K562 (cell line): ENCODE data around the gene C6orf47. TPM values are rescaled to one million over a fixed set of nuclear protein-coding genes. Genes with fewer than 3 reads are reported as not detected.

ENCODE experiments used
- ATAC-seq: fragments of 200-7000 bp; cut with Tn5 transposase; 3 replicates; pipeline ENCODE4 v1.9.1; 2020; ENCODE audit warnings: moderate library complexity
- BruUV-seq: library from RNA; stranded (reverse); fragments of 400-500 nt; replicated peaks from 2 replicates; lab custom pipeline; 2021; lab: Mats Ljungman, UMichigan
- CTCF ChIA-PET: fragments of 300-600 bp; formaldehyde crosslinking; extraction: SDS; loops from one replicate; lab custom pipeline; 2021; ENCODE audit warnings: low intra/inter-chr PET ratio; lab: Yijun Ruan, JAX
- POLR2A ChIA-PET: fragments of 300-600, 350-650 bp; sonication (Branson Sonifier 250); formaldehyde crosslinking; extraction: SDS; loops from one replicate; lab custom pipeline; 2021; ENCODE audit warnings: antibody characterized with exemption, inconsistent platforms; lab: Yijun Ruan, JAX
- DNase-seq, 4 experiments: peaks; one replicate each; pipeline versions ENCODE4 v3.0.0 to v3.0.0-alpha.2; 2011 to 2018; ENCODE audit warnings: low spot score in 3 of 4, mixed read lengths in 3 of 4; ENCODE audit errors: extremely low read depth in 1 of 4
- FAIRE-seq: peaks from 2 replicates; lab custom pipeline; 2011; peaks lifted over from hg19 to GRCh38; lab: Jason Lieb, UNC
- H2AFZ ChIP-seq: 2 replicates; pipeline ENCODE4 v1.6.0; 2011; ENCODE audit warnings: low read depth, low read length, control low read depth, inconsistent platforms
- H3K27ac ChIP-seq: fragments of 200-600 bp; 3 replicates; pipeline ENCODE4 v1.8.0; 2011; ENCODE audit warnings: low read depth, mild to moderate bottlenecking, control low read depth, inconsistent platforms, low read length, moderate library complexity, mixed read lengths; ENCODE audit errors: extremely low read depth
- H3K27me3 ChIP-seq, 2 experiments: fragments of 300-600 bp in 1 of 2; 2 replicates in 1 of 2; 3 replicates in 1 of 2; pipeline versions ENCODE4 v1.6.0 to v1.8.0; 2011; ENCODE audit warnings: inconsistent platforms in 2 of 2, low read length in 2 of 2, mild to moderate bottlenecking in 1 of 2, mixed read lengths in 1 of 2, moderate library complexity in 1 of 2; ENCODE audit not compliant: control insufficient read depth in 2 of 2, insufficient read depth in 2 of 2
- H3K36me3 ChIP-seq: fragments of 300-600 bp; 3 replicates; pipeline ENCODE4 v1.8.0; 2011; ENCODE audit warnings: mild to moderate bottlenecking, low read length, inconsistent platforms; ENCODE audit not compliant: control insufficient read depth, insufficient read depth
- H3K4me1 ChIP-seq, 2 experiments: fragments of 200-600 bp in 1 of 2; replicated peaks in 1 of 2; 2 replicates in 1 of 2; 3 replicates in 1 of 2; pipeline versions ENCODE4 v1.5.1 to v1.8.0; 2011; ENCODE audit warnings: inconsistent platforms in 2 of 2, low read length in 2 of 2, mild to moderate bottlenecking in 1 of 2, mixed read lengths in 1 of 2, moderate library complexity in 1 of 2; ENCODE audit not compliant: control insufficient read depth in 2 of 2, insufficient read depth in 2 of 2
- H3K4me2 ChIP-seq: 2 replicates; pipeline ENCODE4 v1.6.1; 2011; ENCODE audit warnings: low read length, control low read depth, inconsistent platforms, mixed read lengths; ENCODE audit not compliant: insufficient read depth
- H3K4me3 ChIP-seq: fragments of 200-600 bp; sonication (generic), shearing (Covaris generic); 2 replicates; pipeline ENCODE4 v1.5.1; 2016; ENCODE audit warnings: control low read depth, inconsistent platforms
- H3K79me2 ChIP-seq: fragments of 200-600 bp; 3 replicates; pipeline ENCODE4 v1.8.0; 2011; ENCODE audit warnings: low read length, inconsistent platforms; ENCODE audit not compliant: control insufficient read depth, insufficient read depth
- H3K9ac ChIP-seq, 2 experiments: 2 replicates each; pipeline versions ENCODE4 v1.6.0 to v1.6.1; 2011; ENCODE audit warnings: low read depth in 2 of 2, low read length in 2 of 2, control low read depth in 1 of 2, inconsistent platforms in 1 of 2, mild to moderate bottlenecking in 1 of 2, mixed read lengths in 1 of 2; ENCODE audit not compliant: insufficient read depth in 1 of 2
- H3K9me1 ChIP-seq: one replicate; pipeline ENCODE4 v1.6.0; 2011; ENCODE audit warnings: inconsistent platforms, mild to moderate bottlenecking, low read length, moderate library complexity; ENCODE audit not compliant: control insufficient read depth, insufficient read depth
- H3K9me3 ChIP-seq: replicated peaks from 2 replicates; pipeline ENCODE4 v1.5.1; 2011; ENCODE audit warnings: low read depth, low read length, inconsistent platforms; ENCODE audit not compliant: control insufficient read depth, insufficient read depth
- H4K20me1 ChIP-seq: replicated peaks from 2 replicates; pipeline ENCODE4 v1.6.1; 2011; ENCODE audit warnings: low read length, inconsistent platforms, mixed read lengths; ENCODE audit not compliant: control insufficient read depth, insufficient read depth
- E2F4 ChIP-seq: sonication (generic); formaldehyde crosslinking; IDR thresholded peaks from 2 replicates; pipeline ENCODE4 v1.8.0; 2022; ENCODE audit warnings: mild to moderate bottlenecking, low read depth, missing genetic modification reagents
- EZH2 ChIP-seq: IDR thresholded peaks from 2 replicates; pipeline ENCODE4 v1.6.1; 2012; ENCODE audit warnings: low read depth, mild to moderate bottlenecking, inconsistent platforms, low read length, borderline replicate concordance
- GATAD2B ChIP-seq: fragments of 450-650 bp; IDR thresholded peaks from 2 replicates; pipeline ENCODE4 v1.6.1; 2017; ENCODE audit warnings: mild to moderate bottlenecking, borderline replicate concordance
- KAT2B ChIP-seq: IDR thresholded peaks from one replicate; pipeline ENCODE4 v1.6.1; 2012; ENCODE audit warnings: low read depth, mild to moderate bottlenecking, control low read depth, inconsistent platforms, low read length, moderate library complexity
- ZBTB7A ChIP-seq: IDR thresholded peaks from 2 replicates; pipeline ENCODE4 v1.6.1; 2011; ENCODE audit warnings: low read depth, mild to moderate bottlenecking, low read length, moderate library complexity, borderline replicate concordance; ENCODE audit not compliant: control insufficient read depth
- ZNF551 ChIP-seq: fragments of 250-450 bp; sonication (Bioruptor Pico); IDR thresholded peaks from 2 replicates; pipeline ENCODE4 v1.5.0; 2021; ENCODE audit warnings: mild to moderate bottlenecking, moderate library complexity
- ZNF740 ChIP-seq, 3 experiments: fragments of 200-800 bp in 1 of 3; sonication (Bioruptor generic) in 1 of 3; sonication (generic) in 1 of 3; formaldehyde crosslinking in 1 of 3; IDR thresholded peaks; 2 replicates each; pipeline versions ENCODE4 v1.6.1 to v1.8.0; 2016 to 2022; ENCODE audit warnings: mild to moderate bottlenecking in 2 of 3, missing compliant biosample characterization in 2 of 3, missing genetic modification characterization in 2 of 3, missing genetic modification reagents in 1 of 3
- ZNF778 ChIP-seq: fragments of 450-650 bp; formaldehyde crosslinking; IDR thresholded peaks from 2 replicates; pipeline ENCODE4 v1.4.0; 2020; ENCODE audit warnings: mild to moderate bottlenecking, moderate library complexity
- WGBS: fragments of 100-300 bp; shearing (Covaris generic); methylation state at CpG from one replicate; pipeline ENCODE4 v1.1.6; 2016; ENCODE audit warnings: low coverage, mixed read lengths; ENCODE audit not compliant: insufficient coverage; ENCODE audit errors: missing lambda C conversion rate; 5-methylcytosine and 5-hydroxymethylcytosine counted together
- in situ Hi-C: fragments of 300-500 bp; cut with MboI; formaldehyde crosslinking; loops from 4 replicates; pipeline ENCODE4 v1.15.0; 2018; ENCODE audit warnings: inconsistent platforms, mixed read lengths
- intact Hi-C: fragments of 100-400 bp; cut with micrococcal nuclease; formaldehyde crosslinking; loops from 2 replicates; pipeline ENCODE4 v1.14.2; 2022
- polyA plus RNA-seq, 8 experiments: library from polyadenylated mRNA; depleted of rRNA in 4 of 8; stranded (reverse) in 5 of 8; unstranded in 3 of 8; fragments of >200 nt; fragmentation: Nextera tagmentation in 2 of 8; fragmentation: Illumina TruSeq in 1 of 8; extraction: Ambion mirVana in 2 of 8; extraction: Trizol in 1 of 8; gene quantifications; 2 replicates each; pipeline versions ENCODE4 v1.2.1 to v1.2.3, GENCODE V29; 2011 to 2014; ENCODE audit warnings: inconsistent platforms in 1 of 8, missing spikeins in 1 of 8
- total RNA-seq, 7 experiments: library from RNA; depleted of rRNA in 6 of 7; stranded (reverse); fragments of >200 nt in 6 of 7; fragmentation: Illumina TruSeq in 2 of 7; extraction: Trizol in 2 of 7; gene quantifications; 2 replicates each; pipeline versions ENCODE4 v1.2.1 to v1.2.3, GENCODE V29; 2011 to 2021; ENCODE audit warnings: low replicate concordance in 1 of 7
- TF ChIP-seq, protein P1 (sequence below), 2 experiments: fragments of 450-650 bp; formaldehyde crosslinking in 1 of 2; IDR thresholded peaks; 2 replicates each; pipeline versions ENCODE4 v1.4.0 to v1.6.1; 2014 to 2020; ENCODE audit warnings: mild to moderate bottlenecking in 2 of 2, borderline replicate concordance in 1 of 2, low read depth in 1 of 2

The C6orf47 gene
- total and polyA plus RNA-seq, 9 of the 15 experiments (the other 6 are each of a cell fraction or from before 2014, with no cell fraction given): 0.14 to 43.8 (median 27.0) TPM

DNA sequence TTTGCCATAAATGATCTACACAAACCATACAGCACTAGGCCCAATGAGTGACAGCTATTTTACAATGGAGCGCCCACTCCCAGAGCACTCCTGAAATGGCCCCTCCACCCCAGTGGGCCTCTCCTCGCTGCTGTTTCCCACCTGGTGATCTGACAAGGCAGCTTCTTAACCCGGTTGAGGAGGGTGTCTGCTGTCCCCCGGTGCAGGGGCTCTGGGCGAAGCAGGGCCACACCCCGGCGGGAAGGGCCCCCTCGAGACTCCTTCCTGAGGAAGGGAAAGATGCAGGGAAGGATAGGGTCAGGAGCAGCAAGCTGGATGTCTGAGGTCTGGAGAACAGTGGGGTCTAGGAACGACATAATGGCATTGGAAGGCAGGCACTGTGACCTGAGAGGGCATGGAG, 32.3 kb upstream of the C6orf47 start:
- Histone ChIP-seq H3K4me3 (no peak overlapping the region), H3K36me3 (peaks cover 90% of the 10 kb centered on the region), H3K79me2 (peaks cover 6% of the 10 kb centered on the region; the same call in 2 of the 3 replicates), H2AFZ (no peak overlapping the region), H3K4me2 (no peak overlapping the region), H3K9me1 (peaks cover 5% of the 10 kb centered on the region), H3K27me3 (no peaks in the 10 kb centered on the region), H3K9ac (peak overlapping the region in 1 of 2 experiments; percentile 59; a peak in 2 of 4 replicates), H3K27ac (no peak overlapping the region), H3K4me1 (peaks cover 44 to 47% of the 10 kb centered on the region in 2 experiments), H3K9me3 (no peaks in the 10 kb centered on the region), H4K20me1 (no peaks in the 10 kb centered on the region)
- FAIRE-seq: no peak
- WGBS: 82% methylated on average over 9 of the region's 9 CpGs
- intact Hi-C loops (no loop called here), in situ Hi-C loops (no loop called here)
- ChIA-PET POLR2A (interaction anchor here (0.7 to 7.1 kb wide), 12 partner anchors 9 to 164 kb away, joined by 3 to 158 read pairs (median 12); partner anchors contain the start of genes ABHD16A, CLIC1, GPANK1 and HSPA1B), CTCF (no interaction called here)
- ATAC-seq: no peak
- no peak for DNase-seq
- BruUV-seq: no TSS peak
- TF ChIP-seq KAT2B (no peak), ZNF551 (CRISPR knock-in tag) (no peak), EZH2 (no peak), ZNF778 (CRISPR knock-in tag) (no peak), E2F4 (CRISPR knock-in tag) (no peak), ZBTB7A (peak; percentile 6; the same call in 1 of the 2 replicates), GATAD2B (no peak), ZNF740 (CRISPR knock-in tag; IDR thresholded peaks at IDR 0.05) (0 out of 2 replicates have a peak, but pooled peaks have one; percentile 3), ZNF740 (tag; IDR thresholded peaks at IDR 0.05) (no peak)
- TF ChIP-seq, protein P1, sequence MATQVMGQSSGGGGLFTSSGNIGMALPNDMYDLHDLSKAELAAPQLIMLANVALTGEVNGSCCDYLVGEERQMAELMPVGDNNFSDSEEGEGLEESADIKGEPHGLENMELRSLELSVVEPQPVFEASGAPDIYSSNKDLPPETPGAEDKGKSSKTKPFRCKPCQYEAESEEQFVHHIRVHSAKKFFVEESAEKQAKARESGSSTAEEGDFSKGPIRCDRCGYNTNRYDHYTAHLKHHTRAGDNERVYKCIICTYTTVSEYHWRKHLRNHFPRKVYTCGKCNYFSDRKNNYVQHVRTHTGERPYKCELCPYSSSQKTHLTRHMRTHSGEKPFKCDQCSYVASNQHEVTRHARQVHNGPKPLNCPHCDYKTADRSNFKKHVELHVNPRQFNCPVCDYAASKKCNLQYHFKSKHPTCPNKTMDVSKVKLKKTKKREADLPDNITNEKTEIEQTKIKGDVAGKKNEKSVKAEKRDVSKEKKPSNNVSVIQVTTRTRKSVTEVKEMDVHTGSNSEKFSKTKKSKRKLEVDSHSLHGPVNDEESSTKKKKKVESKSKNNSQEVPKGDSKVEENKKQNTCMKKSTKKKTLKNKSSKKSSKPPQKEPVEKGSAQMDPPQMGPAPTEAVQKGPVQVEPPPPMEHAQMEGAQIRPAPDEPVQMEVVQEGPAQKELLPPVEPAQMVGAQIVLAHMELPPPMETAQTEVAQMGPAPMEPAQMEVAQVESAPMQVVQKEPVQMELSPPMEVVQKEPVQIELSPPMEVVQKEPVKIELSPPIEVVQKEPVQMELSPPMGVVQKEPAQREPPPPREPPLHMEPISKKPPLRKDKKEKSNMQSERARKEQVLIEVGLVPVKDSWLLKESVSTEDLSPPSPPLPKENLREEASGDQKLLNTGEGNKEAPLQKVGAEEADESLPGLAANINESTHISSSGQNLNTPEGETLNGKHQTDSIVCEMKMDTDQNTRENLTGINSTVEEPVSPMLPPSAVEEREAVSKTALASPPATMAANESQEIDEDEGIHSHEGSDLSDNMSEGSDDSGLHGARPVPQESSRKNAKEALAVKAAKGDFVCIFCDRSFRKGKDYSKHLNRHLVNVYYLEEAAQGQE (IDR thresholded peaks at IDR 0.05; ENCODE audit: borderline replicate concordance): no peak
- TF ChIP-seq, protein P1 (CRISPR knock-in tag; IDR thresholded peaks at IDR 0.05; ENCODE audit: low read depth): no peak
